Measurements from ENCODE around the gene GSE1. TPM values are rescaled to one million over a fixed set of nuclear protein-coding genes. Genes with fewer than 3 reads are reported as not detected.

The GSE1 gene
- total and polyA plus RNA-seq, 2 of the 13 experiments (the other 11 are each of a cell fraction or from before 2014, with no cell fraction given) = 16.1 to 31.2 TPM

DNA sequence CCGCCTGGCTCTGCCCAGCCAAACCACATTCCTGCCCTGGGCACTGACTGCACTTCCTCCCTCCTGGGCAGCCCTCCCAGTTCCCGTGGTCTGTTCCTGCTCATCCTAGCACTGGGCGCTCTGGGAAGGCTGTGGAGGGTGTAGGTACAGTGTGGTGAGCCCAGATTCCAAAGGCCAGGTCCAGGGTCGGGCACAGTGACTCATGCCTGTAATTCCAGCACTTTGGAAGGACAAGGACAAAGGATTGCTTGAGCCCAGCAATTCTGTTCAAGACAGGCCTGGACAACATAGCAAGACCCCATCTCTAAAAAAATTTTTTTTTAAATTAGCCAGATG is 107.1 kb downstream of the GSE1 start (continued):
- peak in 1 of 2 experiments; percentile 77; a peak in 2 of 4 replicates for TF ChIP-seq NR2F1 (CRISPR knock-in tag; IDR thresholded peaks at IDR 0.05)
- TF ChIP-seq HMG20A (CRISPR knock-in tag; IDR thresholded peaks at IDR 0.05; ENCODE audit: borderline replicate concordance) = no peak
- TF ChIP-seq ZNF768 (CRISPR knock-in tag; IDR thresholded peaks at IDR 0.05) = no peak
- peak; percentile 59; the same call in 1 of the 2 replicates for TF ChIP-seq RCOR2 (CRISPR knock-in tag; IDR thresholded peaks at IDR 0.05)
- TF ChIP-seq SALL1 (CRISPR knock-in tag; IDR thresholded peaks at IDR 0.05) = peak; percentile 24; the same call in 1 of the 2 replicates
- TF ChIP-seq ZBTB25 (CRISPR knock-in tag; IDR thresholded peaks at IDR 0.05) = no peak
- TF ChIP-seq MAZ (IDR thresholded peaks at IDR 0.05; ENCODE audit: borderline replicate concordance, low read depth, low read length) = 0 out of 2 replicates have a peak, but pooled peaks have one; percentile 25
- TF ChIP-seq MAZ (CRISPR knock-in tag; IDR thresholded peaks at IDR 0.05; ENCODE audit: low read depth) = no peak
- peak; percentile 39; the same call in 1 of the 2 replicates for TF ChIP-seq JUNB (CRISPR knock-in tag; IDR thresholded peaks at IDR 0.05; ENCODE audit: borderline replicate concordance)
- TF ChIP-seq KLF9 (CRISPR knock-in tag; IDR thresholded peaks at IDR 0.05; ENCODE audit: low read depth) = no peak
- no peak for TF ChIP-seq NFE2L2 (IDR thresholded peaks at IDR 0.05; ENCODE audit: low read length)
- TF ChIP-seq JUND (CRISPR knock-in tag; IDR thresholded peaks at IDR 0.05) = peak; percentile 83; the same call in 1 of the 2 replicates
- peak; percentile 50; the same call in 1 of the 2 replicates for TF ChIP-seq FOSL1 (CRISPR knock-in tag; IDR thresholded peaks at IDR 0.05; ENCODE audit: borderline replicate concordance)
- TF ChIP-seq KDM1A (CRISPR knock-in tag; IDR thresholded peaks at IDR 0.05) = peak; percentile 85; the same call in 1 of the 2 replicates
- peak; percentile 89 for TF ChIP-seq FOSL2 (CRISPR knock-in tag; IDR thresholded peaks at IDR 0.05)
- TF ChIP-seq, protein P1, sequence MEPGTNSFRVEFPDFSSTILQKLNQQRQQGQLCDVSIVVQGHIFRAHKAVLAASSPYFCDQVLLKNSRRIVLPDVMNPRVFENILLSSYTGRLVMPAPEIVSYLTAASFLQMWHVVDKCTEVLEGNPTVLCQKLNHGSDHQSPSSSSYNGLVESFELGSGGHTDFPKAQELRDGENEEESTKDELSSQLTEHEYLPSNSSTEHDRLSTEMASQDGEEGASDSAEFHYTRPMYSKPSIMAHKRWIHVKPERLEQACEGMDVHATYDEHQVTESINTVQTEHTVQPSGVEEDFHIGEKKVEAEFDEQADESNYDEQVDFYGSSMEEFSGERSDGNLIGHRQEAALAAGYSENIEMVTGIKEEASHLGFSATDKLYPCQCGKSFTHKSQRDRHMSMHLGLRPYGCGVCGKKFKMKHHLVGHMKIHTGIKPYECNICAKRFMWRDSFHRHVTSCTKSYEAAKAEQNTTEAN (CRISPR knock-in tag; conservative IDR thresholded peaks at IDR 0.05) = no peak
- TF ChIP-seq ZNF44 (CRISPR knock-in tag; IDR thresholded peaks at IDR 0.05) = no peak
- TF ChIP-seq, protein P2, sequence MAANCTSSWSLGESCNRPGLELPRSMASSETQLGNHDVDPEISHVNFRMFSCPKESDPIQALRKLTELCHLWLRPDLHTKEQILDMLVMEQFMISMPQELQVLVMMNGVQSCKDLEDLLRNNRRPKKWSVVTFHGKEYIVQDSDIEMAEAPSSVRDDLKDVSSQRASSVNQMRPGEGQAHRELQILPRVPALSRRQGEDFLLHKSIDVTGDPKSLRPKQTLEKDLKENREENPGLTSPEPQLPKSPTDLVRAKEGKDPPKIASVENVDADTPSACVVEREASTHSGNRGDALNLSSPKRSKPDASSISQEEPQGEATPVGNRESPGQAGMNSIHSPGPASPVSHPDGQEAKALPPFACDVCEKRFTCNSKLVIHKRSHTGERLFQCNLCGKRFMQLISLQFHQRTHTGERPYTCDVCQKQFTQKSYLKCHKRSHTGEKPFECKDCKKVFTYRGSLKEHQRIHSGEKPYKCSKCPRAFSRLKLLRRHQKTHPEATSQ (CRISPR knock-in tag; IDR thresholded peaks at IDR 0.05; ENCODE audit: borderline replicate concordance) = no peak
- TF ChIP-seq ZSCAN9 (CRISPR knock-in tag; IDR thresholded peaks at IDR 0.05; ENCODE audit: borderline replicate concordance) = no peak
- TF ChIP-seq HNF4A (CRISPR knock-in tag; IDR thresholded peaks at IDR 0.05) = peak; percentile 67
- TF ChIP-seq, protein P3, sequence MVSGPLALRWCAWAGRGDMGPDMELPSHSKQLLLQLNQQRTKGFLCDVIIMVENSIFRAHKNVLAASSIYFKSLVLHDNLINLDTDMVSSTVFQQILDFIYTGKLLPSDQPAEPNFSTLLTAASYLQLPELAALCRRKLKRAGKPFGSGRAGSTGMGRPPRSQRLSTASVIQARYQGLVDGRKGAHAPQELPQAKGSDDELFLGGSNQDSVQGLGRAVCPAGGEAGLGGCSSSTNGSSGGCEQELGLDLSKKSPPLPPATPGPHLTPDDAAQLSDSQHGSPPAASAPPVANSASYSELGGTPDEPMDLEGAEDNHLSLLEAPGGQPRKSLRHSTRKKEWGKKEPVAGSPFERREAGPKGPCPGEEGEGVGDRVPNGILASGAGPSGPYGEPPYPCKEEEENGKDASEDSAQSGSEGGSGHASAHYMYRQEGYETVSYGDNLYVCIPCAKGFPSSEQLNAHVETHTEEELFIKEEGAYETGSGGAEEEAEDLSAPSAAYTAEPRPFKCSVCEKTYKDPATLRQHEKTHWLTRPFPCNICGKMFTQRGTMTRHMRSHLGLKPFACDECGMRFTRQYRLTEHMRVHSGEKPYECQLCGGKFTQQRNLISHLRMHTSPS (CRISPR knock-in tag; IDR thresholded peaks at IDR 0.05; ENCODE audit: low read depth) = peak; percentile 95; the same call in 1 of the 2 replicates
- TF ChIP-seq NFKBIZ (CRISPR knock-in tag; IDR thresholded peaks at IDR 0.05) = no peak
